Esophagus squamous epithelium (tissue), 5 donors: Measurements from ENCODE around the gene PMM2. TPM values are rescaled to one million over a fixed set of nuclear protein-coding genes. Genes with fewer than 3 reads are reported as not detected.

Experiments used
- DNase-seq: peaks from one replicate; lab custom pipeline; 2025; lab: John Stamatoyannopoulos, UW
- H3K27ac ChIP-seq, 4 donors: fragments of 200-600 bp; sonication (generic); one replicate each; pipeline ENCODE4 v1.5.1; 2016 to 2019; ENCODE audit warnings: mild to moderate bottlenecking in 1 of 4
- H3K27me3 ChIP-seq, 4 donors: fragments of 200-600 bp; sonication (generic); 1 replicate in 3 of 4; 2 replicates in 1 of 4; pipeline versions ENCODE4 v1.5.1 to v1.6.0; 2017 to 2021; ENCODE audit warnings: antibody characterized with exemption in 1 of 4
- H3K36me3 ChIP-seq, 3 donors: fragments of 200-600 bp; sonication (generic); one replicate each; pipeline ENCODE4 v1.5.1; 2016 to 2019
- H3K4me1 ChIP-seq, 3 donors: fragments of 200-600 bp; sonication (generic); one replicate each; pipeline ENCODE4 v1.5.1; 2017 to 2019
- H3K4me3 ChIP-seq, 4 donors: fragments of 200-600 bp; sonication (generic); 1 replicate in 3 of 4; 2 replicates in 1 of 4; pipeline ENCODE4 v1.5.1; 2016 to 2019; ENCODE audit warnings: mild to moderate bottlenecking in 2 of 4, moderate library complexity in 1 of 4
- H3K9me3 ChIP-seq, 3 donors: fragments of 200-600 bp; sonication (generic); one replicate each; pipeline ENCODE4 v1.5.1; 2016 to 2019
- CTCF ChIP-seq, 6 experiments: fragments of 450-650 bp in 4 of 6; fragments of 200-600 bp in 2 of 6; sonication (generic) in 2 of 6; IDR thresholded peaks; one replicate each; pipeline ENCODE4 v1.5.1; 2016 to 2019; ENCODE audit warnings: antibody characterized with exemption in 6 of 6, mild to moderate bottlenecking in 4 of 6, moderate library complexity in 4 of 6
- POLR2A ChIP-seq, 4 donors: fragments of 450-650 bp; IDR thresholded peaks; one replicate each; pipeline ENCODE4 v1.6.1; 2017; ENCODE audit warnings: antibody characterized with exemption in 4 of 4, mild to moderate bottlenecking in 4 of 4, moderate library complexity in 3 of 4
- WGBS, 2 donors: methylation state at CpG; one replicate each; pipeline ENCODE4 v1.1.5; 2018; 5-methylcytosine and 5-hydroxymethylcytosine counted together
- intact Hi-C: fragments of 100-400 bp; cut with DNase I; formaldehyde crosslinking; loops from one replicate; pipeline ENCODE4 v1.15.0; 2022
- total RNA-seq, 4 donors: library from RNA; depleted of rRNA; stranded (reverse); fragments of >200 nt; gene quantifications; one replicate each; pipeline ENCODE4 v1.1.0, GENCODE V29; 2016
- donor health status: DM: yes; HTN: yes; CAD: no.

PMM2 gene
- total RNA-seq, 4 donors from 2014 or later = 36.3 to 54.3 (median 41.4) TPM

- 78 to 87% methylated on average over 5 to 6 of the region's 6 CpGs for WGBS, 2 donors
- intact Hi-C loops = loop anchor here (5.0 kb wide), 1 partner anchor 230 kb away; no protein-coding TSS in a partner anchor
Observed at GRCh38 chr16:8887431-8887765, 89.8 kb downstream of the PMM2 start.

GRCh38 chr16:8887952-8888560 is 90.4 kb downstream of the PMM2 start:
- peaks cover 13 to 53% (median 27%) of the 10 kb centered on the region in 3 donors for H3K4me1 ChIP-seq
- TF ChIP-seq CTCF (IDR thresholded peaks at IDR 0.05) (no peak), POLR2A (IDR thresholded peaks at IDR 0.05) (no peak)
- intact Hi-C loops = loop anchor here (5.0 kb wide), 1 partner anchor 231 kb away; no protein-coding TSS in a partner anchor
- H3K36me3 ChIP-seq = peaks cover 8 to 42% (median 21%) of the 10 kb centered on the region in 3 donors
- DNase-seq = no peak
- WGBS, 2 donors = 82 to 90% methylated on average over 8 to 13 of the region's 16 CpGs
- no peak overlapping the region for H3K27ac ChIP-seq
- peaks cover 0 to 21% (median 0%) of the 10 kb centered on the region in 4 donors for H3K27me3 ChIP-seq
- no peak overlapping the region for H3K4me3 ChIP-seq
- H3K9me3 ChIP-seq = no peaks in the 10 kb centered on the region

More at GRCh38 chr16:8887431-8887765, 89.8 kb downstream of the PMM2 start:
- no peaks in the 10 kb centered on the region for H3K9me3 ChIP-seq
- DNase-seq = no peak
- peaks cover 0 to 26% (median 0%) of the 10 kb centered on the region in 4 donors for H3K27me3 ChIP-seq
- no peak overlapping the region for H3K4me3 ChIP-seq
- TF ChIP-seq POLR2A (IDR thresholded peaks at IDR 0.05) = no peak
- TF ChIP-seq CTCF (IDR thresholded peaks at IDR 0.05) = no peak
- peaks cover 13 to 53% (median 27%) of the 10 kb centered on the region in 3 donors for H3K4me1 ChIP-seq
- H3K36me3 ChIP-seq = peaks cover 8 to 35% (median 21%) of the 10 kb centered on the region in 3 donors
- H3K27ac ChIP-seq = no peak overlapping the region

- Histone ChIP-seq H3K4me1 (peaks cover 13 to 50% (median 25%) of the 10 kb centered on the region in 3 donors), H3K9me3 (no peaks in the 10 kb centered on the region), H3K36me3 (peaks cover 12 to 54% (median 32%) of the 10 kb centered on the region in 3 donors), H3K4me3 (no peak overlapping the region), H3K27me3 (peaks cover 0 to 11% (median 0%) of the 10 kb centered on the region in 4 donors), H3K27ac (no peak overlapping the region)
- intact Hi-C loops = loop anchor here (5.0 kb wide), 1 partner anchor 232 kb away; no protein-coding TSS in a partner anchor
- no peak for TF ChIP-seq POLR2A (IDR thresholded peaks at IDR 0.05)
- no peak for TF ChIP-seq CTCF (IDR thresholded peaks at IDR 0.05)
- 84 to 97% methylated on average over 4 to 9 of the region's 23 CpGs for WGBS, 2 donors
- DNase-seq = no peak
Observed at GRCh38 chr16:8888951-8889892, 91.6 kb downstream of the PMM2 start.

- intact Hi-C loops = loop anchor here (5.0 kb wide), 1 partner anchor 233 kb away; no protein-coding TSS in a partner anchor
- TF ChIP-seq POLR2A (IDR thresholded peaks at IDR 0.05) = no peak
- TF ChIP-seq CTCF (IDR thresholded peaks at IDR 0.05) = no peak
- 52 to 80% methylated on average over 4 to 12 of the region's 14 CpGs for WGBS, 2 donors
- DNase-seq = no peak
- Histone ChIP-seq H3K4me3 (no peak overlapping the region), H3K9me3 (no peaks in the 10 kb centered on the region), H3K4me1 (peaks cover 9 to 42% (median 17%) of the 10 kb centered on the region in 3 donors), H3K27ac (no peak overlapping the region), H3K27me3 (peaks cover 0 to 3% (median 0%) of the 10 kb centered on the region in 4 donors), H3K36me3 (peaks cover 20 to 62% (median 40%) of the 10 kb centered on the region in 3 donors)
Observed at GRCh38 chr16:8889893-8890548, 92.4 kb downstream of the PMM2 start.
